ENCODE data around the gene NR3C1. TPM values are rescaled to one million over a fixed set of nuclear protein-coding genes. Genes with fewer than 3 reads are reported as not detected.

The NR3C1 gene
- total RNA-seq, 1 donor from 2014 or later = 101 TPM

DNA sequence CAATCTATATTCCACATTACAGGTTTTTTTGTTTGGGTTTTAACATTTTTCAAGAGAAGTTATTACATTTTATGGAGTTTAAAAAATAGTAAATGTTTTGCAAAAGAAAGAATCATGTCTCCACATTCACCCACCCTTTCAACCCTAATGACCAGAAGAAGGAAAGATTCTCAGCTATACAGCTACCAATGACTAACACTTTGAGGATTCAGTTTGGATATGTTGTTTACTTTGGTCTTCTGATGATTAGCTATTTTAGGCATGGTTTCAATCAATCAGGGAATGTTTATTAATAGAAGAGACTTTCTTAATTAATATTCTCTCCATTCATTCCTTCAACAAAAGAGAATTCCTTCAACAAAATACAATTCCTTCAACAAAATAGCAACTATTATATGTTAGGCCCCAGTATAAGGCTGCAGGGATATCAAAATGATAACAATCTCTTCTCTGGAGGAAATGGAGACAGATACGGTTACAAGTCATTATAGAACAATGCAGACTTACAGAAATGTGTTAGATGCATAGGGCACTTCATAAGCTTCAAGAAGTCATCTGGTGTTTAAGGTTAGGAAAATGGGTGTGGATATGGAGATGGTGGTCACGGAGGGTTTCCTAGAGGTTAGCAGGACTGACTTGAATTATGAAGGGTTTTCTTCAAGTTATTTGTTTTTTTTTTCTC, 9.3 kb upstream of the NR3C1 start:
- no peaks in the 10 kb centered on the region for H3K27me3 ChIP-seq
- intact Hi-C loops (cut with DNase I) = no loop called here
- H3K4me1 ChIP-seq = peaks cover 3% of the 10 kb centered on the region
- no peaks in the 10 kb centered on the region for H3K36me3 ChIP-seq
- no peak overlapping the region for H3K27ac ChIP-seq
- ATAC-seq = no peak
- H3K4me3 ChIP-seq = no peak overlapping the region
- H3K9me3 ChIP-seq = no peaks in the 10 kb centered on the region
- TF ChIP-seq, protein P1, sequence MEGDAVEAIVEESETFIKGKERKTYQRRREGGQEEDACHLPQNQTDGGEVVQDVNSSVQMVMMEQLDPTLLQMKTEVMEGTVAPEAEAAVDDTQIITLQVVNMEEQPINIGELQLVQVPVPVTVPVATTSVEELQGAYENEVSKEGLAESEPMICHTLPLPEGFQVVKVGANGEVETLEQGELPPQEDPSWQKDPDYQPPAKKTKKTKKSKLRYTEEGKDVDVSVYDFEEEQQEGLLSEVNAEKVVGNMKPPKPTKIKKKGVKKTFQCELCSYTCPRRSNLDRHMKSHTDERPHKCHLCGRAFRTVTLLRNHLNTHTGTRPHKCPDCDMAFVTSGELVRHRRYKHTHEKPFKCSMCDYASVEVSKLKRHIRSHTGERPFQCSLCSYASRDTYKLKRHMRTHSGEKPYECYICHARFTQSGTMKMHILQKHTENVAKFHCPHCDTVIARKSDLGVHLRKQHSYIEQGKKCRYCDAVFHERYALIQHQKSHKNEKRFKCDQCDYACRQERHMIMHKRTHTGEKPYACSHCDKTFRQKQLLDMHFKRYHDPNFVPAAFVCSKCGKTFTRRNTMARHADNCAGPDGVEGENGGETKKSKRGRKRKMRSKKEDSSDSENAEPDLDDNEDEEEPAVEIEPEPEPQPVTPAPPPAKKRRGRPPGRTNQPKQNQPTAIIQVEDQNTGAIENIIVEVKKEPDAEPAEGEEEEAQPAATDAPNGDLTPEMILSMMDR (IDR thresholded peaks at IDR 0.05) = no peak
- DNase-seq = no peak

DNA sequence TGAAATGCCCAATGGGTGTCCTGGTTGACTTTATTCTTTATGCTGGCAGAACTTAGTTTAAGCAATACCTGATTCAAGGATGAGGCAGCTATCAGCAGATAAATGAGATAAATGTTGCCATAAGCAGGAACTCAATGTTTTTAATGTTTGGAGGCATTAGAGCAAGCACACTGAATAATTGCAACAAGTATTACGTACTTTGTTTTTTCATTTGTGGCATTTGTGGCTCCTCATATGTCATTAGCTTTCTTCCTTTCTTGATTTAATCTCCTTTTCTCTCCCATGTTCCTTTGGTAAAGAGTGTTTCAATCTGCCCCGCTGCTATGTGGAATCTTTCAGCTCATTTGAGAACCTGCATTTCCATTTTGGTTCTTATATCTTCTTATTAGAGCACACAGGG, 6.4 kb upstream of the NR3C1 start:
- Histone ChIP-seq H3K9me3 (no peaks in the 10 kb centered on the region), H3K36me3 (no peaks in the 10 kb centered on the region), H3K27me3 (no peaks in the 10 kb centered on the region), H3K4me1 (no peaks in the 10 kb centered on the region), H3K4me3 (no peak overlapping the region), H3K27ac (no peak overlapping the region)
- no peak for ATAC-seq
- TF ChIP-seq, protein P1 (IDR thresholded peaks at IDR 0.05) = no peak
- intact Hi-C loops (cut with DNase I) = no loop called here
- DNase-seq = no peak

DNA sequence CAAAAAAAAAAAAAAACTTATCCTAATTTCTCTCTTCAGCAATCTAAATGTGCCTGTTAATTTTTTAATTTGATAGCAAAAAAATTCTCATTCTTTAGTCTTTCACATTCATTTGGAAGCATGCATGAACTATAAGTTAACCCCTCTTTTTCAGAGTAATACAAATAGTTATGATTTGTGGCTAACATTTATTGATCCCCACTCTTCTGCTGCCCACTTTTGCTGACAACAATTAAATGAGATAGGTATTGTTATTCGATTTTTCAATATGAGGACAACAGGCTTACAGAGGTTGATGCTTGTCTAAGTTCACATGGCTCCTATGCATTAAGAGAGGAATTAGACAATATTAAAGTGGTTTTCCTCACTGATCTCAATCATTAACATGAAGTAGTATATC, 2.9 kb upstream of the NR3C1 start:
- no peak for ATAC-seq
- Histone ChIP-seq H3K36me3 (no peaks in the 10 kb centered on the region), H3K27ac (no peak overlapping the region), H3K4me1 (no peaks in the 10 kb centered on the region), H3K4me3 (no peak overlapping the region), H3K27me3 (no peaks in the 10 kb centered on the region), H3K9me3 (no peaks in the 10 kb centered on the region)
- TF ChIP-seq, protein P1 (IDR thresholded peaks at IDR 0.05) = no peak
- DNase-seq = no peak
- intact Hi-C loops (cut with DNase I) = no loop called here

DNA sequence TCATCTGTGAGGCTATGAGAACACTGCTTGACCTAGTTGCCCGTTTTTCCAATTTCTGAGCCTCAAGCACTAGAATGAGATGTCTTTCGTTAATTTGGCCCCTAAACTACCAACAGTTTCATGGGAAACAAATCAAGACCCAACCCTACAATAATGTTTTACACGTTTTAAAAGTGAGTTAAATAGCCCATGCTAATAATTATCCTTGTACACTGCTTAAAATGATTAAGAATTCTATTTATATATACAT, 2.3 kb upstream of the NR3C1 start:
- no peak for ATAC-seq
- no peaks in the 10 kb centered on the region for H3K36me3 ChIP-seq
- peak overlapping the region; percentile 91 for H3K4me3 ChIP-seq
- peaks cover under 1% of the 10 kb centered on the region for H3K4me1 ChIP-seq
- DNase-seq = no peak
- H3K9me3 ChIP-seq = no peaks in the 10 kb centered on the region
- intact Hi-C loops (cut with DNase I) = no loop called here
- TF ChIP-seq, protein P1 (IDR thresholded peaks at IDR 0.05) = no peak
- peak overlapping the region; percentile 100 for H3K27ac ChIP-seq
- H3K27me3 ChIP-seq = no peaks in the 10 kb centered on the region

DNA sequence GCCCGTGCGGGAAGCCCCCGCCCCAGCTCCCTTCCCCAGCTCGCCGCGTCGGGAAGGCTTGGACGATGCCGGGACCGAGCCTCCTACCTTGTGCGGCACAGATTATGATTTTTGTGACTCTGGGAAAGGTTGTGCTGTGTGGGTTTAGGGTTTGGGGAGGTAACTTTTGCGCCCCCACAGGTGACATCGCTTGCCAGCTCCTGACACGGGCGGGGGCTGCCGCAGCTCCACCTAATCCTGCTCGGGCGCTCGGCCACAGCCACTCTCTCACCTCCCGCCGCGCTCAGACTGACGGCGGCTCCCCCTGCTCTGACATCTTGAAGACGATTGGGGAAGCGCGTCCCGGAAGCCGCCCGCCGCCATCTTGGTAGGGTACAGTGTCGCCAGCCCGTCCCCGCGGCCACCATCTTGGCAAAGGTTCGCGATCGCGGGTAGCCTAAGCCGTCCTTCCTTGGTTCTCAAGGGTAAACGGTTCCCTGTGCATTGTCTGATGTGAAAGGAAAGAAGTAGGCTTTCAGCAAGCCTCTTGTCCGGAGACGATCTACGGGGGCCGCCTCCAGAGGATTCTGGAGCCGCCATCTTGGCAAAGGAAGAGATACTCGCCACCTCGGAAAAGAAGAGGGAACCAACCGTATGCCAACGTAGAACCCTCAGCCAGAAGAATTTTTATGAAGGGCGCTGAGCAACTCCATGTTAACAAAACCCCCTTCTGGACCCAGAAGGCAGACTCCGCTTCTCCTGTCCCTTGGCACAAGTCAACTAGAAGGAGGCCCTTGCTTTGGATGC, 1.8 kb upstream of the NR3C1 start:
- peak overlapping the region; percentile 91 for H3K4me3 ChIP-seq
- peaks cover 5% of the 10 kb centered on the region for H3K36me3 ChIP-seq
- H3K27me3 ChIP-seq = no peaks in the 10 kb centered on the region
- H3K9me3 ChIP-seq = no peaks in the 10 kb centered on the region
- H3K4me1 ChIP-seq = peaks cover 6% of the 10 kb centered on the region
- ATAC-seq (peak; percentile 60), DNase-seq (peak; percentile 94)
- H3K27ac ChIP-seq = peak overlapping the region; percentile 100
- intact Hi-C loops (cut with DNase I) = no loop called here
- TF ChIP-seq, protein P1 (IDR thresholded peaks at IDR 0.05) = peak; percentile 15
